HUES64 (cell line): ENCODE data around the gene TMEM86A.
"Not testable (repeated sequence)": the region's sequence is repeated elsewhere in the genome, so short reads cannot be mapped to it uniquely, and the experiment has no call there.

Source experiments
- H3K27ac ChIP-seq: 2 replicates; pipeline ENCODE4 v1.7.0; 2013; ENCODE audit warnings: low read depth, low read length, inconsistent platforms
- H3K27me3 ChIP-seq: 2 replicates; pipeline ENCODE4 v1.6.1; 2013; ENCODE audit warnings: mild to moderate bottlenecking, low read length; ENCODE audit not compliant: insufficient read depth
- H3K36me3 ChIP-seq: 2 replicates; pipeline ENCODE4 v1.6.1; 2013; ENCODE audit warnings: mild to moderate bottlenecking, low read length; ENCODE audit not compliant: insufficient read depth
- H3K4me1 ChIP-seq: 2 replicates; pipeline ENCODE4 v1.6.1; 2013; ENCODE audit warnings: mild to moderate bottlenecking, low read length, moderate library complexity; ENCODE audit not compliant: insufficient read depth
- H3K4me3 ChIP-seq: 2 replicates; pipeline ENCODE4 v1.5.1; 2013; ENCODE audit warnings: mild to moderate bottlenecking, low read length, moderate library complexity
- H3K9ac ChIP-seq: 2 replicates; pipeline ENCODE4 v1.6.1; 2013; ENCODE audit warnings: mild to moderate bottlenecking, low read depth, low read length
- H3K9me3 ChIP-seq: 2 replicates; pipeline ENCODE4 v1.6.1; 2013; ENCODE audit warnings: low read depth, low read length; ENCODE audit not compliant: insufficient read depth
- WGBS: fragments of 150-250, 120-280 bp; methylation state at CpG from one replicate; pipeline ENCODE4 v1.1.7; 2013; ENCODE audit warnings: missing lambda C conversion rate; 5-methylcytosine and 5-hydroxymethylcytosine counted together

TMEM86A gene

GRCh38 chr11:18676803-18677202 lies 21.8 kb upstream of the TMEM86A start:
- Histone ChIP-seq H3K27ac (no peak overlapping the region), H3K4me3 (no peak overlapping the region), H3K9me3 (no peaks in the 10 kb centered on the region), H3K4me1 (no peaks in the 10 kb centered on the region), H3K27me3 (no peaks in the 10 kb centered on the region), H3K36me3 (no peaks in the 10 kb centered on the region), H3K9ac (no peak overlapping the region)
- 88% methylated on average over 3 of the region's 4 CpGs for WGBS

GRCh38 chr11:18677560-18677959 lies 21.0 kb upstream of the TMEM86A start:
- Histone ChIP-seq H3K27me3 (no peaks in the 10 kb centered on the region), H3K36me3 (no peaks in the 10 kb centered on the region), H3K9ac (no peak overlapping the region), H3K4me3 (no peak overlapping the region), H3K9me3 (no peaks in the 10 kb centered on the region), H3K4me1 (no peaks in the 10 kb centered on the region), H3K27ac (no peak overlapping the region)
- WGBS, result 91% methylated on average over 3 of the region's 3 CpGs

- H3K9me3 ChIP-seq, H3K27ac ChIP-seq, H3K36me3 ChIP-seq, H3K27me3 ChIP-seq, H3K9ac ChIP-seq, H3K4me3 ChIP-seq, H3K4me1 ChIP-seq: not testable (repeated sequence)
- WGBS, result 91% methylated on average over 1 of the region's 1 CpG
These were observed 16.6 kb upstream of the TMEM86A start for GRCh38 chr11:18681949-18682348.

GRCh38 chr11:18682466-18682865 lies 16.1 kb upstream of the TMEM86A start:
- Histone ChIP-seq H3K36me3 (no peaks in the 10 kb centered on the region), H3K9me3 (no peaks in the 10 kb centered on the region), H3K4me3 (no peak overlapping the region), H3K4me1 (no peaks in the 10 kb centered on the region), H3K27me3 (no peaks in the 10 kb centered on the region), H3K27ac (no peak overlapping the region), H3K9ac (no peak overlapping the region)
- WGBS, result 85% methylated on average over 2 of the region's 3 CpGs

GRCh38 chr11:18684267-18684666 lies 14.3 kb upstream of the TMEM86A start:
- WGBS, result 91% methylated on average over 1 of the region's 1 CpG

GRCh38 chr11:18691467-18692140 lies 7.0 kb upstream of the TMEM86A start:
- not testable (repeated sequence) for H3K9ac ChIP-seq, H3K27me3 ChIP-seq, H3K4me1 ChIP-seq, H3K4me3 ChIP-seq, H3K27ac ChIP-seq, H3K36me3 ChIP-seq, H3K9me3 ChIP-seq
- 79% methylated on average over 2 of the region's 4 CpGs for WGBS

More at GRCh38 chr11:18684267-18684666, 14.3 kb upstream of the TMEM86A start:
- Histone ChIP-seq H3K27ac (no peak overlapping the region), H3K4me3 (no peak overlapping the region), H3K4me1 (no peaks in the 10 kb centered on the region), H3K9me3 (no peaks in the 10 kb centered on the region), H3K27me3 (no peaks in the 10 kb centered on the region), H3K9ac (no peak overlapping the region), H3K36me3 (no peaks in the 10 kb centered on the region)

- WGBS, result 94% methylated on average over 9 of the region's 9 CpGs
- H3K9me3 ChIP-seq, result no peaks in the 10 kb centered on the region
- peaks cover 17% of the 10 kb centered on the region; the same call in 1 of the 2 replicates for H3K27me3 ChIP-seq
- H3K36me3 ChIP-seq, result no peaks in the 10 kb centered on the region
- no peak overlapping the region for H3K9ac ChIP-seq
- H3K4me3 ChIP-seq, result no peak overlapping the region
- H3K27ac ChIP-seq, result no peak overlapping the region
- H3K4me1 ChIP-seq, result no peaks in the 10 kb centered on the region
These were observed 5.4 kb upstream of the TMEM86A start for GRCh38 chr11:18692941-18693760.

GRCh38 chr11:18696638-18697225 lies 1.8 kb upstream of the TMEM86A start:
- Histone ChIP-seq H3K4me1 (no peaks in the 10 kb centered on the region), H3K4me3 (no peak overlapping the region), H3K9me3 (no peaks in the 10 kb centered on the region), H3K36me3 (no peaks in the 10 kb centered on the region), H3K27ac (no peak overlapping the region), H3K9ac (no peak overlapping the region), H3K27me3 (peaks cover 34% of the 10 kb centered on the region)
- WGBS, result 100% methylated on average over 1 of the region's 2 CpGs

GRCh38 chr11:18697576-18697975 lies 1.0 kb upstream of the TMEM86A start:
- WGBS, result 94% methylated on average over 4 of the region's 4 CpGs
- no peak overlapping the region for H3K4me3 ChIP-seq
- H3K4me1 ChIP-seq, result no peaks in the 10 kb centered on the region
- H3K36me3 ChIP-seq, result no peaks in the 10 kb centered on the region
- H3K27me3 ChIP-seq, result peaks cover 39% of the 10 kb centered on the region
- no peak overlapping the region for H3K9ac ChIP-seq
- no peak overlapping the region for H3K27ac ChIP-seq
- H3K9me3 ChIP-seq, result no peaks in the 10 kb centered on the region

GRCh38 chr11:18699269-18699596 lies 654 bp downstream of the TMEM86A start:
- Histone ChIP-seq H3K4me3 (peak overlapping the region; percentile 49), H3K36me3 (no peaks in the 10 kb centered on the region), H3K27me3 (peaks cover 39% of the 10 kb centered on the region), H3K4me1 (no peaks in the 10 kb centered on the region), H3K9ac (no peak overlapping the region), H3K9me3 (no peaks in the 10 kb centered on the region), H3K27ac (peak overlapping the region; percentile 13; the same call in 1 of the 2 replicates)
- WGBS, result 13% methylated on average over 9 of the region's 9 CpGs

GRCh38 chr11:18699848-18700261 lies 1.3 kb downstream of the TMEM86A start:
- H3K4me1 ChIP-seq, result no peaks in the 10 kb centered on the region
- H3K36me3 ChIP-seq, result no peaks in the 10 kb centered on the region
- no peak overlapping the region; the same call in 1 of the 2 replicates for H3K4me3 ChIP-seq
- H3K9ac ChIP-seq, result no peak overlapping the region
- H3K9me3 ChIP-seq, result no peaks in the 10 kb centered on the region
- WGBS, result 83% methylated on average over 3 of the region's 3 CpGs
- H3K27me3 ChIP-seq, result peaks cover 39% of the 10 kb centered on the region
- no peak overlapping the region for H3K27ac ChIP-seq
